Kidney epithelial cell (primary cell): Measurements from ENCODE around the gene COL27A1. TPM values are rescaled to one million over a fixed set of nuclear protein-coding genes. Genes with fewer than 3 reads are reported as not detected.

Experiments
- DNase-seq: peaks from one replicate; pipeline ENCODE4 v3.0.0-alpha.2; 2010; ENCODE audit warnings: low read depth
- H3K27me3 ChIP-seq: 2 replicates; pipeline ENCODE4 v1.6.0; 2011; ENCODE audit warnings: low read length; ENCODE audit not compliant: control insufficient read depth, insufficient read depth
- H3K36me3 ChIP-seq: 2 replicates; pipeline ENCODE4 v1.5.1; 2011; ENCODE audit warnings: low read length; ENCODE audit not compliant: control insufficient read depth, insufficient read depth
- H3K4me3 ChIP-seq: 2 replicates; pipeline ENCODE4 v1.5.1; 2011; ENCODE audit warnings: low read depth, mild to moderate bottlenecking, control low read depth, low read length
- total RNA-seq: library from RNA; depleted of rRNA; stranded (reverse); fragments of >200 nt; gene quantifications from 2 replicates; pipeline ENCODE4 v1.2.3, GENCODE V29; 2015
- TF ChIP-seq, protein P1 (sequence below): IDR thresholded peaks from 2 replicates; pipeline ENCODE4 v1.5.1; 2011; ENCODE audit warnings: mild to moderate bottlenecking, moderate library complexity, low read length, control low read depth, inconsistent platforms; ENCODE audit not compliant: insufficient read depth, poor library complexity, severe bottlenecking

COL27A1 gene
- total RNA-seq, 1 donor from 2014 or later = 8.4 TPM

GRCh38 chr9:114170771-114171461 is 15.6 kb downstream of the COL27A1 start:
- Histone ChIP-seq H3K27me3 (no peaks in the 10 kb centered on the region), H3K36me3 (no peaks in the 10 kb centered on the region), H3K4me3 (no peak overlapping the region)
- no peak for DNase-seq
- TF ChIP-seq, protein P1, sequence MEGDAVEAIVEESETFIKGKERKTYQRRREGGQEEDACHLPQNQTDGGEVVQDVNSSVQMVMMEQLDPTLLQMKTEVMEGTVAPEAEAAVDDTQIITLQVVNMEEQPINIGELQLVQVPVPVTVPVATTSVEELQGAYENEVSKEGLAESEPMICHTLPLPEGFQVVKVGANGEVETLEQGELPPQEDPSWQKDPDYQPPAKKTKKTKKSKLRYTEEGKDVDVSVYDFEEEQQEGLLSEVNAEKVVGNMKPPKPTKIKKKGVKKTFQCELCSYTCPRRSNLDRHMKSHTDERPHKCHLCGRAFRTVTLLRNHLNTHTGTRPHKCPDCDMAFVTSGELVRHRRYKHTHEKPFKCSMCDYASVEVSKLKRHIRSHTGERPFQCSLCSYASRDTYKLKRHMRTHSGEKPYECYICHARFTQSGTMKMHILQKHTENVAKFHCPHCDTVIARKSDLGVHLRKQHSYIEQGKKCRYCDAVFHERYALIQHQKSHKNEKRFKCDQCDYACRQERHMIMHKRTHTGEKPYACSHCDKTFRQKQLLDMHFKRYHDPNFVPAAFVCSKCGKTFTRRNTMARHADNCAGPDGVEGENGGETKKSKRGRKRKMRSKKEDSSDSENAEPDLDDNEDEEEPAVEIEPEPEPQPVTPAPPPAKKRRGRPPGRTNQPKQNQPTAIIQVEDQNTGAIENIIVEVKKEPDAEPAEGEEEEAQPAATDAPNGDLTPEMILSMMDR = no peak

- Histone ChIP-seq H3K36me3 (no peaks in the 10 kb centered on the region), H3K4me3 (no peak overlapping the region), H3K27me3 (no peaks in the 10 kb centered on the region)
- DNase-seq = no peak
- TF ChIP-seq, protein P1 = no peak
These were observed 16.2 kb downstream of the COL27A1 start for GRCh38 chr9:114171500-114171899.

DNA sequence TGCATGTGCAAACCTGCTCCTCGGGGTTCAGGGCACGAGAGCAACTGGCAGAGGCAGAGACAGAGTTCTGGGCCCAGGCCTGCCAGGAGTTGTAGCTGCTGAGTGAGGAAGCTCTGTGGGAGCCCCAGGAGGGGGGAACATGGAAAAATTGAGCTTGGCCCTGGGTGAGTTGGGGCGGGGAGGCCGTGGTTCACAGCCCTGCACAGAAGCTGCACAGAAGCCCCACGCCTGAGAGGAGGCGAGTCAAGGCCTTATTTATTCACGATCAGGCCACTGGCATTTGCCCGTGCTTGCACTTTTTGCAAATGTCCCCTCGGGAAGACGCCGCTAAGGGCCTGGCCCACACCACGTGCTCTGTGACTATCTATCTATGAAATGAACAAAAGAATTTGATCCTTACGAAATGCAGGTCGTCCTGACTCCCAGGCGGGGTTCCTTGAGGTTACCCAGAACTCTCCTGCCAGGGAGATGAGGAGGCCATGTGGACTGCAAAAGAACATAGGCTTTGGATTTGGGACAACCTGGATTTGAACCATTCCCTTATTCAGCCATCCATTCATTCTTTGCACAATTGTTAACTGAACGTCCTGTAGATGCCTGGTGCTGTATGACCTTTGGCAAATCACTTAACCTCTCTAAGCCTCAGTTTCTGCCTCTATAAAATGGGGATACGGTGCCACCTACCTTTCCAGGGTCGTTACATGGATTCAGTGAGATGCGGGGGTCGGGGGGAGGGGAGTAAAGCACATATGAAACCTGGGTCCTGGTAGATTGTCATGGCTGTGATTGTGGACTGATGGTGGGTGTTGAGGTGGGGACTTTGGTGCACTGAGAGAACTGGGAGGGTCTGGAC is 17.9 kb downstream of the COL27A1 start:
- TF ChIP-seq, protein P1 = no peak
- Histone ChIP-seq H3K4me3 (no peak overlapping the region), H3K27me3 (no peaks in the 10 kb centered on the region), H3K36me3 (no peaks in the 10 kb centered on the region)
- DNase-seq = no peak

DNA sequence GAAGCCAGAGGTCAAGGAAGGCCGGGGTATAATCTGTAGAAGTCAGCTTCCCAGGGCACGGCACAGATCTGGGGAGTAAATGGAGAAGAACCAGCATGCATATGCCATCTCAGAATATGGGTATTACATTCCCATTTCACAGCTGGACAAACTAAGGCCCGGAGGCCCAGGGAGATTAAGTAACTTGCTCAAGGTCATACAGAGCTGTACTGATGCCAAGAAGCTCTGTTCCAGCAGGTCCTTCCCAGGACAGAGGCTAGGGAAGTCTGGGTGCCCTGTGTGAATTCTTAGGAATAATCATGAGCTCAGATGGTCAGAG is 19.2 kb downstream of the COL27A1 start:
- Histone ChIP-seq H3K27me3 (no peaks in the 10 kb centered on the region), H3K4me3 (no peak overlapping the region), H3K36me3 (no peaks in the 10 kb centered on the region)
- TF ChIP-seq, protein P1 = no peak
- DNase-seq = no peak

- TF ChIP-seq, protein P1 = no peak
- Histone ChIP-seq H3K27me3 (no peaks in the 10 kb centered on the region), H3K4me3 (no peak overlapping the region), H3K36me3 (no peaks in the 10 kb centered on the region)
- no peak for DNase-seq
These were observed 19.8 kb downstream of the COL27A1 start for GRCh38 chr9:114174876-114175771.
